ENCODE results near the gene CPNE6.

The CPNE6 gene

GRCh38 chr14:24054646-24055045 is 16.7 kb upstream of the CPNE6 start:
- no peak for DNase-seq (ENCODE audit: low read depth)

DNA sequence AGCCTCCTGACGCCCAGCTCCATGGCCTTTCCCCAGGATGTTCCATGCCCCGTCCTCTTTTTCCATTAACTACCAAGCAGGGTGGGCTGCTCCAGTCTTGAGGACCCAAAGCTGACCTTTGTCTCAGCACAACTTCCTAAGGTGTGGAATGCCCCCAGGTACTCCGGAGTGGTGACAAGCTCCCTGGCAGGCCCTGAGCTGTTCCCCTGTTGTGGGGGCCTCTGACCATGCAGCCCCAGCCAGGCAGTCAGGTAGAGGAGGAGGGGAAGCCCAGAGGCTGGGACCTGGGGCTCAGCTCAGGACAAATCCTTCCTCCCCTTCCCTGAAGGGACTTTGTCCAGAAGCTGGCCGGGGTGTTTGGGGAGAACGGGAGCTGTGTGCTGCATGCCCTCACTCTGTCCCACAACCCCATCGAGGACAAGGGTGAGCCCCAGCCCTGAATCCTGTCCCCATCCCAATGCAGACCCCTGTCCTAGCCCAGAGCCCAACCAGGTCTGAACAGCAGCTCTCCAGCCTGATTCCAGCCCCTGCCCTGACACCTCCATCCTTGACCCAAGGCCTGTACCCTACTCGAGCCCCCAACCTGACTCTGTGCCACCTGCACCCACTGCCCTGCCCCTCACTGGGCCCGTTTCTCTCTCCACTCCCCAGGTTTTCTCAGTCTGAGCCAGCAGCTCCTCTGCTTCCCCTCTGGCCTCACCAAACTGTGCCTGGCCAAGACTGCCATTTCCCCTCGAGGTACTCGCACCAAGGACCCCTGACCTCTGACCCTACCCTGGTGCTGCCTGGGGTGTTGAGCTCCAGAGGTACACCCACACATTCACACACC is 15.2 kb upstream of the CPNE6 start:
- no peak for DNase-seq (ENCODE audit: low read depth)

GRCh38 chr14:24056800-24057184 is 14.6 kb upstream of the CPNE6 start:
- no peak for DNase-seq (ENCODE audit: low read depth)

DNA sequence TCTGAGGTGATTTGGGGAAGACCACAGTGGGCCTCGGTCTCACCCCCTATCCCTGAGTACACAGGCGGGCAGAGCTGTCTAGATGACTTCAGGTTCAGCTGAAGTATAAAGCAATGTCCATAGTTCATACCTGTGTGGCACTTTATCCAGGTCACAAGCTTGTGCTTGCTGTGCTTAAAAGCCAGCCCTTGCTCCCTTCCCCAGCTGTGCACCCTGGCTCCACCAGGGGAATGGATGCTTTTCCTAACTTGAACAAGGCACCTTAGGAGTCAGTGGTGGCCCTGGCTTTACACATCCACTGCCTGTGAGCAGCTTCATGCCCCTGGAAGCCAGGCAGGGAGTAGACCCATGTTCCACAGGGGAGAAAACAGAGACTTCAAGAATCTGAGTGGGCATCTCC is 14.1 kb upstream of the CPNE6 start:
- no peak for DNase-seq (ENCODE audit: low read depth)

DNA sequence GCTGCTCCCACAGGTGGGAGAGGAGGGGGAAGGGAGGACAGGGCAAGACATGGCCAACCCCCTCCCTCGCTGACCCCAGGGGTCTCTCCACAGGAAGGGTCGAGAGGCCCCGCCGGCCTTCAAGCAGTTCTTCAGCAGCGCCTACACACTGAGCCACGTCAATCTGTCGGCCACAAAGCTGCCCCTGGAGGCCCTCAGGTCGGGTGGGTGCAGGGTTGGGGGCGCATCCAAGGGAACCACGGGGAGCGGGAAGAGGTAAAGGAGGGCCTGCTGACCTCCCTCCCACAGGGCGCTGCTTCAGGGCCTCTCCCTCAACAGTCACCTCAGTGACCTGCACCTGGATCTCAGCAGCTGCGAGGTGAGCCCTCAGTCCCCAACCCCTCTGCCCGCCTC is 13.5 kb upstream of the CPNE6 start:
- DNase-seq (ENCODE audit: low read depth) = no peak

GRCh38 chr14:24058260-24058950 is 13.0 kb upstream of the CPNE6 start:
- DNase-seq (ENCODE audit: low read depth) = peak; percentile 67

DNA sequence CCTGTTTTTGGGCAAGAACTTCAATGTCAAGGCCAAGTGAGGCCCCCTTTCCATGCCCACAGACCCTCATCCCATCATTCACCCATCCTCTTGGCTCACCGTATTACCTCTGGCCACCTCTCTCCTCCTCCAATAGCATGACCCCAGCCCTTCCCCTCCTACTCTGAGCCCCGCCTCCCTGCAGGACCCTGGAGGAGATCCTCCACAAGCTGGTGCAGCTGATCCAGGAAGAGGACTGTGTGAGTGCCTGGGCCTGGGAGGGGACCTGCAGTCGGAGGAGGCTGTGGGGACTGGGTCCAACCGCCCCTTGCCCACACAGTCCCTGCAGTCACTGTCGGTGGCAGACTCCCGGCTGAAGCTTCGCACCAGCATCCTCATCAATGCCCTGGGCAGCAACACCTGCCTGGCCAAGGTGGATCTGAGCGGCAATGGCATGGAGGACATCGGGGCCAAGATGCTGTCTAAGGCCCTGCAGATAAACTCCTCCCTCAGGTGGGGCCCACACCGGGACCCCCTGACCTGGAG is 12.3 kb upstream of the CPNE6 start:
- DNase-seq (ENCODE audit: low read depth) = no peak

DNA sequence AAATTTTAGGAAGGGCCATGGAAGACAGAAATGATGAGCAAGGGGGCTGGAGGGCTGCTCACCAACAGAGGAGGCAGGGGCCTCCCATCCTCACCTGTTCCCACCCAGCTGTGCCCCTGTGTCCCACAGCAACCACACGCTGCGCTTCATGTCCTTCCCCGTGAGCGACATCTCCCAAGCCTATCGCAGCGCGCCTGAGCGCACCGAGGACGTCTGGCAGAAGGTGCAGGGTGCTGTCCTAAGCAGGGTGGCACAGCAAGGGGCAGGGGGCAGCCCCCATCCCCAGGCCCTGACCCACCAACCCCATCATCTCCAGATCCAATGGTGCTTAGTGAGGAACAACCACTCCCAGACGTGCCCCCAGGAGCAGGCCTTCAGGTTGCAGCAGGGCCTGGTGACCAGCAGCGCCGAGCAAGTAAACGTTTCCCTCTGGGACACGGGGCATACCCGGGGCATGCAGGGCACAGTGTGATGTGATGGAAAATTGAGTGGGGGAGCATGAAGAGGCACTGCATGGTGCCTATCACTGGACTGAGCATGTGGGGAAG is 11.4 kb upstream of the CPNE6 start:
- no peak for DNase-seq (ENCODE audit: low read depth)

GRCh38 chr14:24060443-24060842 is 10.9 kb upstream of the CPNE6 start:
- no peak for DNase-seq (ENCODE audit: low read depth)

GRCh38 chr14:24060984-24061913 is 10.1 kb upstream of the CPNE6 start:
- no peak for DNase-seq (ENCODE audit: low read depth)

DNA sequence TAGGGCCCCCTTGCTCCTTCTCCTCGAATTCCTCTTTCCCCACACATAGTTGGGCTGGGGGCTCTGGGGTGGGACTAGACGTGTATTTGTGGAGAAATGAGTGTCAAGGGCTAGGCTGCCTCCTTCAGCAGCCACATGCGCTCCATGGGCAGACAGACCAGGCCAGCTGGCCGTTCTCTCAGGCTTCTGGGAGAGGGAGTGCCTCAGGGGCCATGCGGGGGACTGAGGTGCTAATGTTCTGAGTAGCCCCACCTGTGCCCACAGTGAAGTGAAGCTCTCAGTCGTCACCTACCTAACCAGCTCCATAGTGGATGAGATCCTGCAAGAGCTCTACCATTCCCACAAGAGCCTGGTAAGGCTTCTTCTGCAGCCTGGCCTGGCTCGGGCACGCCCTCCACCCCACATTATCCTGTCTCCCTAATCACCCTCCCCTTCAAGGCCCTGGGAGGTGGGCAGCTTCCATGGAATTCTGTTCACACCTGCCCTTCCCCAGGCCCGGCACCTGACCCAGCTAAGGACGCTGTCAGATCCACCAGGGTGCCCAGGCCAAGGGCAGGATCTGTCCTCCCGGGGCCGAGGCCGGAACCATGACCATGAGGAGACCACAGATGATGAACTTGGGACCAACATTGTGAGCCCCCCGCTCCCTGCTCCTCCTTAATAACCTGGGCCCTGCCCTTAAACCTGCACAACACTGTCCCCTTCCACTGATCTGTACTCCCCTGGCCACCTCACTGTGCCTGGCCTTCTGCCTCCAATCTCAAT is 9.0 kb upstream of the CPNE6 start:
- DNase-seq (ENCODE audit: low read depth) = no peak

GRCh38 chr14:24063263-24063836 is 8.0 kb upstream of the CPNE6 start:
- no peak for DNase-seq (ENCODE audit: low read depth)

DNA sequence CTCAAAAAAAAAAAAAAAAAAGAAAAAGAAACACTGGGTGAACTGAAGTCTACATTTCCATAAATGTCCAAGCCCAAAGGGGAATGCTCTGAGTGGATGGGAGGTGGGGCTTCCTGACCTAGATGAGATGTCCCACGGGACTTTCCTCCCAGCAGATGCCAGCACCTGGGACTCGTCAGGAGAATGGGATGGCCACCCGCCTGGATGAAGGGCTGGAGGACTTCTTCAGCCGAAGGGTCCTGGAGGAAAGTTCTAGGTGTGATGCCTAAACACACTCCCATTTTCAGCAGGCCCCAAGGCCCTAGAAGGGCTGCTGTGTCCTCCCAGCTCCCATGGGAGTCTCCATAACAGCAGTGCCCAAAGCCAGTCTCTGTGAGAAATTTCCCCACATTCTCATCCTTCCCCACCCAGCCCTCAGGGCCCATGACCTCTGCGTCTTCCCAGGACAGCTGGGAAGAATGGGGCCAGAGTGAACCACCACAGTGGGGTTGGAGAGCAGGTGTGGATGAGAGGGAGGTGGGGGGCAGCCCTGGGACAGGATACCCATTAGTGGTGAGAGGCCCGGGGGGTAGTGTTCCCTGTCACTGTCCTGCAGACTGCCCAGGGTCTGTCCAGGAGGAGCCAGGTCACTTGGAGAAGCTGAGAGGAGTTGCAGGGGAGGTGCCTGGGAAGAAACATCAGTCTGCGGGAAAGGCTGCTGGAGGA is 7.1 kb upstream of the CPNE6 start:
- DNase-seq (ENCODE audit: low read depth) = no peak

- DNase-seq (ENCODE audit: low read depth) = no peak
Measured at GRCh38 chr14:24064856-24065255, 6.5 kb upstream of the CPNE6 start.

- no peak for DNase-seq (ENCODE audit: low read depth)
Measured at GRCh38 chr14:24065408-24065807, 6.0 kb upstream of the CPNE6 start.

DNA sequence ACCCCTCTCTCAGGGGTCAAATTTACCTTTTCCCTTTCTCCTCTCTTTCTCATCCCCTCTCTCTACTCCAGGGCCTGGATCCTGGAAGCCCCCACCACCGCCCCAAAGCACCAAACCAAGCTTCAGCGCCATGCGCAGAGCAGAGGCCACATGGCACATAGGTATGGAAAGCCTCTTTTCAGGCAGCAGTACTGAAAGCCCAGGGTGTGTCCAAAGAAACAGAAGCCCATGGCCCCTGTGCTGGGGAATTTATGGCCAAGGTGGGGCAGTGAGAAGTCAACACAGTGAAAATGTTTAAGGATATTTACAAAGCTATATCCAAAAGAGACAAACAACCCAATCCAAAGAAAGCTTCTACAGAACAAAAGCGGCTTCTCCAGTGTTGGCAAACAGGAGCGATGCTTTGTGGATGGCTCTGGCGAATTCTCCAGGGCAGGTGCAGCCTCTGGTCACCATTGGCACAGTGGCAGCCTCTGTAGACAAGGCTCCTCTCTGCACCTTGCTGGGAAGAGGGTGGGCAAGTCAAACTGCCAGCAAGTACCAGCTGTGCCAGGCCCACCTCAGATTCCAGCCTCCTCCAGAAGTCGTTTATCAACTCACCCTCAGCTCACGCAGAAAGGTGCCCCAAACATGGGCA is 4.7 kb upstream of the CPNE6 start:
- DNase-seq (ENCODE audit: low read depth) = no peak

- DNase-seq (ENCODE audit: low read depth) = no peak
Measured at GRCh38 chr14:24067133-24068082, 4.0 kb upstream of the CPNE6 start.

DNA sequence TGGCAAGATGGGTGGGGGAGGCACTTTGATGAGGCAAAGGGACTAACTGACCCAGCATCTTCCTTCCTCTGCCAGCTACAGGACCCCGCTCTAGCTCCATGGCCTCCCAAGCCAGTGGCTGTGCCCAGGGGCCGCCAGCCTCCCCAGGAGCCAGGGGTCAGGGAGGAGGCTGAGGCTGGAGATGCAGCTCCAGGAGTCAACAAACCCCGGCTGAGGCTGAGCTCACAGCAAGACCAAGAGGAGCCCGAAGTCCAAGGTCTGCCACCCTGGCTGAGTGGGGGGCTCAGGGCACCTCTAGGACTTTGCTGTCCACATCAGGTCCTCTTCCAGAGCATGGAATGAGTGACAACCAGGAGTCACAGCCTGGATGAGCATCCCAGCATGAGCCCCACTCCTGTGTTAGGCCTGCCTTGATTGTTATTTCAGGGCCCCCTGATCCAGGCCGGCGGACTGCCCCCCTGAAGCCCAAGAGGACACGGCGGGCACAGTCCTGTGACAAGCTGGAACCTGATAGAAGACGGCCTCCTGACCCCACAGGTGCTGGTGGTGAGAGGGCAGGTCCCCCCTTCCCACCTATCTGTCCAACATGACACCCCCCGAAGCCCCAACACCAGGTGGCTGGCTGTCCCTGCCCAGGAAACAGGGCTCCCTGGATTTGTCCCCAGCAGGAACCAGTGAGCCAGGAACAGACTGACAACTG is 2.5 kb upstream of the CPNE6 start:
- no peak for DNase-seq (ENCODE audit: low read depth)
